Activated T-cell treated with anti-CD3 and anti-CD28 coated beads for 24 hours (primary cell): Measurements from ENCODE around the gene KLC3.
"Not testable (repeated sequence)": the region's sequence is repeated elsewhere in the genome, so short reads cannot be mapped to it uniquely, and the experiment has no call there.

ENCODE experiments used
- DNase-seq: peaks from one replicate; pipeline ENCODE4 v3.0.0-alpha.2; 2020; ENCODE audit warnings: low read depth

KLC3 gene

GRCh38 chr19:45340232-45340898, at the start of gene KLC3:
TSS of gene KLC3 (plus strand) at chr19:45340750. CDS start at chr19:45345542, 4,792 bp downstream.
- peak; percentile 13 for DNase-seq

DNA sequence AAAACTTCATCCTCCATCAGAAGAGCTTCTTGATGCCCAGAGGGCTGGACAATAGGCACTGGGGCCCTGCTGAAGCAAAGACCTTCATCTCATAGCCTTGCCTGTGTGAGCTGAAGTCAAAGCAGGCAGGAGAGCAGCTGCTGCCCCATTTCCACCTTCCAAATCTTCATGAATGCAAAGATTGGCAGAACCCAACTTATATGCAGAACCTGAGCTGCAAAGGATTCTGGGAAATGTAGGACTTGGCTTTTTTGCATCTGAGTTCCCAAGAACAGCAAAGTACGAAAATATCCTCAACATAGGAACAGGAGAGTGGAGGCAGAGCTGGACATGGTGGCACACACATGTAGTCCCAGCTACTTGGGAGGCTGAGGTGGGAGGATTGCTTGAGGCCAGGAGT, 48.7 kb upstream of the KLC3 start:
- no peak for DNase-seq

GRCh38 chr19:45293682-45294081, 46.9 kb upstream of the KLC3 start:
- DNase-seq = peak; percentile 4

- DNase-seq = no peak
These were observed 46.1 kb upstream of the KLC3 start for GRCh38 chr19:45294291-45295029.

DNA sequence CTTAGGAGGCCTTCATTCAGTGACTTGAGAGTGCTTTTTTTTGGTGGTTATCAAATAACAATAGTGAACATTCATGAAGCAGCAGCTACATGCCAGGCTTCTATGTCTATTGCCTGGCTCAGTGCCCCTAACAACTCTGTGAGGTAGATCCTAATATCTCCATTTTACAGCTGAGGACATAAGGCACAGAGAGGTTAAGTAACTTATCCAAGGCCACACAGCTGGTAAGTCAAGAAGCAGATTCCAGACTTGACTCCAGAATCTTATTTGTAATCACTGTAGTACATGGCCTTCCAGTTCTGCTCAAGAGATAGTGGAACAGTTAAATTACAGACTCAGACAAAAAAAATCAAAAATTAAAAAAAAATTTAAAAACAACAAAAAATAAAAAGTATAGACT, 44.7 kb upstream of the KLC3 start:
- DNase-seq = no peak

- DNase-seq = no peak
These were observed 44.2 kb upstream of the KLC3 start for GRCh38 chr19:45296355-45296754.

GRCh38 chr19:45297674-45298073, 42.9 kb upstream of the KLC3 start:
- no peak for DNase-seq

GRCh38 chr19:45298264-45298663, 42.3 kb upstream of the KLC3 start:
- DNase-seq = no peak

DNA sequence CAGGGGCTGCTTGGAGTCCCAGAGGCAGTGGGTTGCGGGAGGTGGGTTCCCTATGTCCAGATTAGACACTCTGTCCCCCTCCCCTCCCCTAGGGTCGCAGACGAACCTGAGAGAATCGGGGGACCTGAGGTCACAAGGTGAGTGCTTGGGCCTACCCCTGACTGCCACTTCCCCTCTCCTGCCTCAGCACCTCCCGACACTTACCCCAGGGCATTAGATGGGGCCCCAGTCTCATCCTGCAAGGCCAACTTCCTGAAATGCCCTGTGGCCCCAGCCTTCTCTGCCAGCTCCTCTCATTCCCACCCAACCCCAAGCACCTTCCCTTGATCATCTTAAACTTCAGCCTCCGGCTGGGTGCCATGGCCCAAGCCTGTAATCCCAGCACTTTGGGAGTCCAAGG, 40.8 kb upstream of the KLC3 start:
- no peak for DNase-seq

DNA sequence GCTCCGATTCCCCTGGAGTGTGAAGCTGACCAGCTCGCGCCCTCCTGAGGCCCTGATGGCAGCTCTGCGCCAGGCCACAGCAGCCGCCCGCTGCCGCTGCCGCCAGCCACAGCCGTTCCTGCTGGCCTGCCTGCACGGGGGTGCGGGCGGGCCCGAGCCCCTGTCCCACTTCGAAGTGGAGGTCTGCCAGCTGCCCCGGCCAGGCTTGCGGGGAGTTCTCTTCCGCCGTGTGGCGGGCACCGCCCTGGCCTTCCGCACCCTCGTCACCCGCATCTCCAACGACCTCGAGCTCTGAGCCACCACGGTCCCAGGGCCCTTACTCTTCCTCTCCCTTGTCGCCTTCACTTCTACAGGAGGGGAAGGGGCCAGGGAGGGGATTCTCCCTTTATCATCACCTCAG, 38.1 kb upstream of the KLC3 start:
- DNase-seq = no peak

- DNase-seq = no peak
These were observed 37.1 kb upstream of the KLC3 start for GRCh38 chr19:45303269-45304060.

DNA sequence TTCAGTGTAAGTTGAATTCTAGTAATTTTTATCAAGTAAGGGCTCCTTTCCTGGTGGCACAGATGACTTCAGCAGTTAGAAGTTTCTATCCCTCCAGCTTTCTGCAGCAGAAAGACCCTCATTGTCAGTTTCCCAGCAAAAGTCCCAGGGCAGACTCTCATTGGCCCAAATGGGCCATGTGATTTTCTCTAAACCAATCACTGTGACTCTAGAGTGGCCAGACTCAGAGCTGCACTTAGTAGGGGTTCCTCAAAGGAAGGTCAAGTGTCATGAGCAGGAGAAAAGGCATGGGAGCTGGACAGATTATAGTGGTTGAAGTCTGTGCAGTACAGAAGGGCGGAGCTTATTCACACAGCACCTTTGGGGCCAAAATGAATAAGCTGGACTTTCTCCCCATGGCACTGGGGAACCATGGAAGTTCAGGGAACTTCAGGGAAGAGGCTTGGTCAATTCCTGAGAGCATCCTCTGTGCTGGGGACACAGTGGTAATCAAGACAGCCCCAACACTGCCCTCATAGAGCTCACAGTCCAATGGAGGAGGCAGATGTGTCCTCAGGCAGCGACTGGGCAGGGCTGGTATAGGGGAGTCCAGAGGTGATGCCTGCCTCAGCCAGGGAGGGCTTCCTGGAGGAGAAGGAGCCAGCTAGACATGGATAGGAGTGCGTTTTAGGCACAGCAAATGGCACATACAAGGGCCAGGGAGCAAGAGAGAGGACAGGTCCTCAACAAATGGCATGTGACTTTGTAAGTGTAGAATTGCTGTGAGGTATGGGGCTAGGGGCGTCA, 36.2 kb upstream of the KLC3 start:
- DNase-seq = no peak

- DNase-seq = no peak
These were observed 35.5 kb upstream of the KLC3 start for GRCh38 chr19:45305007-45305406.

DNA sequence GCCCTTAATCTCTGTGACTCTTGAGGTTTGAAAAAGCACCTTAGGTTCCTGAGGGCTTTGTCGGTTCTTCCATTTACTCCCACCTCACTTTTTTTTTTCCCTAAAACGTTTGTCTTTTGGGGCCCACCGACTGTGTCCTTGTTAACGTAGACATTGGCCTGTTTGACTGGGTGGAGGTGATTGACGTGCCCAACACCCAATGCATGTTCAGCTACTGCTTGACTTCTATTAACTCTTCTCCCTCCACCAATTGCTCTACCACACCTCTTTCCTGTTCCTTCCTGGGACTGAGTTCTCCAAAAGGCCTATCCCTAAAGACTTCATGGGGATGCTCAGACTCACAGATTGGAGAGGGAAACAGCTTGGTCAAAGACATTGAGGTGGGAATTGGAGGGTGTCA, 35.1 kb upstream of the KLC3 start:
- no peak for DNase-seq

DNA sequence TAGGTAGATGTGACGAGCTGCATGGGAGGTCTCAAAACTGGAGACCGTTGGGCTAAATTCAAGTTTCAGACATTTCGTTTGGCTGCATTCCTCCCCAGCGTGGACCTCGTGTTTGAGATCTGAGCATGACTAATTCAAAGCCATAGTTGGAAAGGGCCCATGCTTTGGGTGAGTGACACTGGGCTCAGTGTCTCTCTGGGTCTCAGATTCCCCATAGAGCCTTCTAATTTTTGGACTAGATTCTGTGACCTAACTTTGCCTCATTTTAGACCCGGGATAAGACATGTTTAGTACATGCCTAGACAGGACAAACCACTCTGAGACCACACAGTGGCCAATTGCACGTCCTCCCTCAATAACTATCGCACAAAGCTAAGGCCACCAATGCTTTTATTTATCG, 34.5 kb upstream of the KLC3 start:
- no peak for DNase-seq

- DNase-seq = no peak
These were observed 34.0 kb upstream of the KLC3 start for GRCh38 chr19:45306518-45307027.

DNA sequence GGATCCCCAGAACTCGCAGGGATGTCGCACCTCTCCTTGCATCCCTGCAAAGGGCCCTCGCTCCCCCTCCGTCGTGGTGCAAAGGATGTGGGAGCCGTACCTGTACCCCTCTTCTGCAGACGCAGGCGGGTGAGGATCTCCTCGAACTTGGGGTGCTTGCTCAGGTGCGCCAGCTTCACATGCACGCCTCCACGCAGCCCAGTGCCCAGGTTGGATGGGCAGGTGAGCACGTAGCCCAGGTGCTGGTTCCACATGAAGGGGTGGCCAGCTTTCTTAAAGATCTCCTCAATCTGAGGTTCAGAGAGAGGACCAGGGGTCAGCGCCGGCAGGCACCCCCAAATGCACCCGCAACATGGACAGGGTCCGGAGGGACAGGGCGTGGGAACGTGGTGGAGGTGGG, 33.2 kb upstream of the KLC3 start:
- no peak for DNase-seq

DNA sequence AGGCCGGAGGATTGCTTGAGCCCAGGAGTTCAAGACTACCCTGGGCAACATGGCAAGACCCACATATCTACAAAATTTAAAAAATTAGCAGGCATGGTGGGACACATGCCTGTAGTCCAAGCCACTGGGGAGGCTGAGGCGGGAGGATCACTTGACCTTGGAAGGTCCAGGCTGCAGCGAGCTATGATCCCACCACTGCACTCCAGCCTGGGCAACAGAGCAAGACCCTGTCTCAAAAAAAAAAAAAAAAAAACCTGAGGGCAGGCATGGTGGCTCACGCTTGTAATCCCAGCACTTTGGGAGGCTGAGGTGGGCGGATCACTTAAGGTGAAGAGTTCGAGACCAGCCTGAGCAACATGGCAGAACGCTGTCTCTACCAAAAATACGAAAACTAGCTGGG, 31.2 kb upstream of the KLC3 start:
- not testable (repeated sequence) for DNase-seq

GRCh38 chr19:45311621-45312020, 28.9 kb upstream of the KLC3 start:
- DNase-seq = no peak

DNA sequence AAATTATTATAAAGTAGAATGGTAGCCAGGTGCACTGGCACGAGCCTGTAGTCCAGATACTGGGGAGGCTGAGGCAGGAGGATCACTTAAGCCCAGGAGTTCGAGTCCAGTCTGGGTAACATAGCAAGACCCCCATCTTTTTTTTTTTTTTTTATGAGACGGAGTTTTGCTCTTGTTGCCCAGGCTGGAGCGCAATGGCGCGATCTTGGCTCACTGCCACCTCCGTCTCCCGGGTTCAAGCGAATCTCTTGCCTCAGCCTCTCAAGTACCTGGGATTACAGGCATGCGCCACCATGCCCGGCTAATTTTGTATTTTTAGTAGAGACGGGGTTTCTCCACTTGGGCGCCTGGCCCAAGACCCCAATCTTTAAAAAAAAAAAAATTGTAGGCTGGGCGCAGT, 28.3 kb upstream of the KLC3 start:
- not testable (repeated sequence) for DNase-seq

DNA sequence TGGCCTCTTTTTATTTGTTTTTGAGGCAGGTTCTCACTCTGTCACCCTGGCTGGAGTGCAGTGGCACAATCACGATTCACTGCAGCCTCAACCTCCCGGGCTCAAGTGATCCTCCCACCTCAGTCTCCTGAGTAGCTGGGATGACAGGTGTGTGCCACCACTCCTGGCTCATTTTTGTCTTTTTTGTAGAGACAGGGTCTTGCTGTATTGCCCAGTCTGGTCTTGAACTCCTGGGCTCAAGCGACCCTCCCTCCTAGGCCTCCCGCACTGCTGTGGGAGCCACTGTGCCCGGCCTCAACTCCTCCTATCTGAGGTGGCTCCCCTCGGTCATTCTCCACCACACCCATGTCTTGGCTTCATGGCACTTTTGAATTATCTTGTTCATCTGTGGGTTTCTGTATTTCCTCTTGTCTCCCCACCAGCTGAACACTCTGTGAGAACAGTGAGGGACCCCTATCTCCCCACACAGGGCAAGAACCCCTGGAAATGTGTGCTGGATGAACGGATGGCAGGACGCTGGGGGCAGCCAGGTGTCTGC, 25.8 kb upstream of the KLC3 start:
- DNase-seq = no peak

DNA sequence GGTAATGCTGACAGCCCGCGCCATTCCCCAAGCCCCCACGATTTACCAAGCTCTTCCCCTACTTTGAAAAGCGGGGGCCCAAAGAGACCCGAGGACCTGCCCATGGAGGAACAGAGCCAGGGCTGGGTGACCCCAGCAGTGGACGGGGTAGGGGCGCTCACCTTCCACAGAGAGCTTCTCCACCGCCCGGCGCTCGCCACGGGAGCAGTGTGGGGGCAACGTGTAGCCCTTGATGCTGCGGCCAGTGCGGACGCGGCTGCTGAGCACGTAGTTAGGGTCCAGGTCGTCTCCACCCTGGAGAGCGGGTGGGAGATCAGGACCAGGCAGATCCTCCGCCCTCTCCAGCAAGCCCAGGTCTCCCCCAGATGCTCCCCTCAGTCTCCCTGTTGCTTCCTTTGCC, 25.2 kb upstream of the KLC3 start:
- no peak for DNase-seq
